ENCODE measurements around the gene OR51M1.

DNA sequence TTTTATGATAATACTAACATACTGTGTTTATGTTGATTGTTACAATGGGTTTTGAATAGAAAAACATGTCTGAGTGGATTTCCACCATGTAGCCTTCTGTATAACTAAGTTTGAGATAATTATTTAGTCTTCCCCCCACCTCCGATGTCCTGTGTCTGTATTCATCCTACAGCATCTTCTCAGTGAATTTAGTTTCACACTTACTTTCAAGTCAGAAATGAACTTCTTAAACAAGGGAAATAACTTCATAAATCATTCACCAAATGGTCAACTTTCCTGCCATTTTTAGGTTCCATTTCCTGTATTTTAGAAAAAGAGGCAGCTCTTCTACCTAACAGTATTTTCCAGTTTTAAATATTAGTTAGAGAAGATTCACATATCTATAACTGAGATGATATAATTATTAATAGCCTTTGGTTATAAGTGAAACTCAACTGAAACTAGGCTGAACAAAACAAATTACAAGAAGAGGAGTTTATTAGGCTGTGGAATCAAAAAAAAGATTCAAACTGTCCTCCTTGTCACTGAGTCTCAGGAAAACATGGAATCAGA, 43.8 kb upstream of the OR51M1 start:
- TF ChIP-seq, protein P1, sequence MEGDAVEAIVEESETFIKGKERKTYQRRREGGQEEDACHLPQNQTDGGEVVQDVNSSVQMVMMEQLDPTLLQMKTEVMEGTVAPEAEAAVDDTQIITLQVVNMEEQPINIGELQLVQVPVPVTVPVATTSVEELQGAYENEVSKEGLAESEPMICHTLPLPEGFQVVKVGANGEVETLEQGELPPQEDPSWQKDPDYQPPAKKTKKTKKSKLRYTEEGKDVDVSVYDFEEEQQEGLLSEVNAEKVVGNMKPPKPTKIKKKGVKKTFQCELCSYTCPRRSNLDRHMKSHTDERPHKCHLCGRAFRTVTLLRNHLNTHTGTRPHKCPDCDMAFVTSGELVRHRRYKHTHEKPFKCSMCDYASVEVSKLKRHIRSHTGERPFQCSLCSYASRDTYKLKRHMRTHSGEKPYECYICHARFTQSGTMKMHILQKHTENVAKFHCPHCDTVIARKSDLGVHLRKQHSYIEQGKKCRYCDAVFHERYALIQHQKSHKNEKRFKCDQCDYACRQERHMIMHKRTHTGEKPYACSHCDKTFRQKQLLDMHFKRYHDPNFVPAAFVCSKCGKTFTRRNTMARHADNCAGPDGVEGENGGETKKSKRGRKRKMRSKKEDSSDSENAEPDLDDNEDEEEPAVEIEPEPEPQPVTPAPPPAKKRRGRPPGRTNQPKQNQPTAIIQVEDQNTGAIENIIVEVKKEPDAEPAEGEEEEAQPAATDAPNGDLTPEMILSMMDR (IDR thresholded peaks at IDR 0.05): no peak
- TF ChIP-seq POLR2AphosphoS5 (IDR thresholded peaks at IDR 0.05; ENCODE audit: low read depth, low read length) (no peak), SIN3A (IDR thresholded peaks at IDR 0.05; ENCODE audit: borderline replicate concordance, insufficient read depth, low read depth, low read length) (no peak), TCF7L2 (IDR thresholded peaks at IDR 0.05; ENCODE audit: low read depth, low read length) (no peak)
- TF ChIP-seq, protein P2, sequence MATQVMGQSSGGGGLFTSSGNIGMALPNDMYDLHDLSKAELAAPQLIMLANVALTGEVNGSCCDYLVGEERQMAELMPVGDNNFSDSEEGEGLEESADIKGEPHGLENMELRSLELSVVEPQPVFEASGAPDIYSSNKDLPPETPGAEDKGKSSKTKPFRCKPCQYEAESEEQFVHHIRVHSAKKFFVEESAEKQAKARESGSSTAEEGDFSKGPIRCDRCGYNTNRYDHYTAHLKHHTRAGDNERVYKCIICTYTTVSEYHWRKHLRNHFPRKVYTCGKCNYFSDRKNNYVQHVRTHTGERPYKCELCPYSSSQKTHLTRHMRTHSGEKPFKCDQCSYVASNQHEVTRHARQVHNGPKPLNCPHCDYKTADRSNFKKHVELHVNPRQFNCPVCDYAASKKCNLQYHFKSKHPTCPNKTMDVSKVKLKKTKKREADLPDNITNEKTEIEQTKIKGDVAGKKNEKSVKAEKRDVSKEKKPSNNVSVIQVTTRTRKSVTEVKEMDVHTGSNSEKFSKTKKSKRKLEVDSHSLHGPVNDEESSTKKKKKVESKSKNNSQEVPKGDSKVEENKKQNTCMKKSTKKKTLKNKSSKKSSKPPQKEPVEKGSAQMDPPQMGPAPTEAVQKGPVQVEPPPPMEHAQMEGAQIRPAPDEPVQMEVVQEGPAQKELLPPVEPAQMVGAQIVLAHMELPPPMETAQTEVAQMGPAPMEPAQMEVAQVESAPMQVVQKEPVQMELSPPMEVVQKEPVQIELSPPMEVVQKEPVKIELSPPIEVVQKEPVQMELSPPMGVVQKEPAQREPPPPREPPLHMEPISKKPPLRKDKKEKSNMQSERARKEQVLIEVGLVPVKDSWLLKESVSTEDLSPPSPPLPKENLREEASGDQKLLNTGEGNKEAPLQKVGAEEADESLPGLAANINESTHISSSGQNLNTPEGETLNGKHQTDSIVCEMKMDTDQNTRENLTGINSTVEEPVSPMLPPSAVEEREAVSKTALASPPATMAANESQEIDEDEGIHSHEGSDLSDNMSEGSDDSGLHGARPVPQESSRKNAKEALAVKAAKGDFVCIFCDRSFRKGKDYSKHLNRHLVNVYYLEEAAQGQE (IDR thresholded peaks at IDR 0.05; ENCODE audit: insufficient read depth in 1 of 2, low read depth in 2 of 2, low read length in 1 of 2): no peak

Measured in Panc1 (cell line).